ENCODE results near the gene COL15A1.

Gene COL15A1

DNA sequence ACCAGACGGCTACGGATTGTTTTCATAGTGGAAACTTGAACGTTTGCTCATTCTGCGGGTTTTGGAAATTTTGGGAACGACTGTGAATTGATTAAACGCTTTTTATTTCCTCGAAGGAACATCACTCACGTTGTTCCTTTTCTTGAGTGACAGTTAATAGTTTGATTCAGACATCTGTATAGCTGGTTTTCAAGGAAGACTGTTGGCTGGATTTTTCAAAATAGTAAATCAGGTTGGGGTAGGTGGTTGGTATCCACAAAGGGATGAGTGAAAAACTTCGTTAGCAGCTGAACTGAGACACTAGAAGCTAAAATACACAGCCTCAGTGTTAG, 162.3 kb downstream of the COL15A1 start:
- TF ChIP-seq FOXP2 (optimal IDR thresholded peaks at IDR 0.05; ENCODE audit: borderline replicate concordance, extremely low read depth, extremely low read length, insufficient read depth) (no peak), TAF1 (IDR thresholded peaks at IDR 0.05; ENCODE audit: borderline replicate concordance, insufficient read depth, low read length) (no peak), SIN3A (IDR thresholded peaks at IDR 0.05; ENCODE audit: borderline replicate concordance, insufficient read depth, low read length) (no peak), POLR2AphosphoS5 (IDR thresholded peaks at IDR 0.05; ENCODE audit: low read depth, low read length) (no peak)
- TF ChIP-seq, protein P1, sequence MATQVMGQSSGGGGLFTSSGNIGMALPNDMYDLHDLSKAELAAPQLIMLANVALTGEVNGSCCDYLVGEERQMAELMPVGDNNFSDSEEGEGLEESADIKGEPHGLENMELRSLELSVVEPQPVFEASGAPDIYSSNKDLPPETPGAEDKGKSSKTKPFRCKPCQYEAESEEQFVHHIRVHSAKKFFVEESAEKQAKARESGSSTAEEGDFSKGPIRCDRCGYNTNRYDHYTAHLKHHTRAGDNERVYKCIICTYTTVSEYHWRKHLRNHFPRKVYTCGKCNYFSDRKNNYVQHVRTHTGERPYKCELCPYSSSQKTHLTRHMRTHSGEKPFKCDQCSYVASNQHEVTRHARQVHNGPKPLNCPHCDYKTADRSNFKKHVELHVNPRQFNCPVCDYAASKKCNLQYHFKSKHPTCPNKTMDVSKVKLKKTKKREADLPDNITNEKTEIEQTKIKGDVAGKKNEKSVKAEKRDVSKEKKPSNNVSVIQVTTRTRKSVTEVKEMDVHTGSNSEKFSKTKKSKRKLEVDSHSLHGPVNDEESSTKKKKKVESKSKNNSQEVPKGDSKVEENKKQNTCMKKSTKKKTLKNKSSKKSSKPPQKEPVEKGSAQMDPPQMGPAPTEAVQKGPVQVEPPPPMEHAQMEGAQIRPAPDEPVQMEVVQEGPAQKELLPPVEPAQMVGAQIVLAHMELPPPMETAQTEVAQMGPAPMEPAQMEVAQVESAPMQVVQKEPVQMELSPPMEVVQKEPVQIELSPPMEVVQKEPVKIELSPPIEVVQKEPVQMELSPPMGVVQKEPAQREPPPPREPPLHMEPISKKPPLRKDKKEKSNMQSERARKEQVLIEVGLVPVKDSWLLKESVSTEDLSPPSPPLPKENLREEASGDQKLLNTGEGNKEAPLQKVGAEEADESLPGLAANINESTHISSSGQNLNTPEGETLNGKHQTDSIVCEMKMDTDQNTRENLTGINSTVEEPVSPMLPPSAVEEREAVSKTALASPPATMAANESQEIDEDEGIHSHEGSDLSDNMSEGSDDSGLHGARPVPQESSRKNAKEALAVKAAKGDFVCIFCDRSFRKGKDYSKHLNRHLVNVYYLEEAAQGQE (IDR thresholded peaks at IDR 0.05; ENCODE audit: insufficient read depth in 1 of 2, low read depth in 2 of 2, low read length in 2 of 2), result no peak

DNA sequence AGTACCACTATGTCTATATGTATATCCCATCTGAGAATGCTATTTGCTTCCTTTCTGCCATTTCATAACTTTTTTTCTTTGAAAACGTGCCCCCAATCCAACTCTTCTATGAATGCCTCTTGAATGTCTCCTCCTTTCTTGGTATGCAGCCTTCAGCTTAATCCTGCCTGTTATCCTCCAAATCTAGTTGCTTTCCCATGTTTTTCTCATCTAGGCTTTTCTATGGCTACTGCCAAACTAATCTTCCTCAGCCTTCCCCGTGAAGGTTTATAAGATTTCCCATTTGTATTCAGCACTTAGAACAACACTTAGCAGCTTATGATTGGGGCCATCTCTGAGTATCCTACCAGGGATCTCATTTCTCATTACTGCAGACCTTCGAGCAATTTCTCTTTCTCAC, 163.7 kb downstream of the COL15A1 start:
- TF ChIP-seq POLR2AphosphoS5 (IDR thresholded peaks at IDR 0.05; ENCODE audit: low read depth, low read length), result no peak

GRCh38 chr9:99108131-99108530, 164.4 kb downstream of the COL15A1 start:
- TF ChIP-seq SIN3A (IDR thresholded peaks at IDR 0.05; ENCODE audit: borderline replicate concordance, insufficient read depth, low read length) (no peak), TAF1 (IDR thresholded peaks at IDR 0.05; ENCODE audit: borderline replicate concordance, insufficient read depth, low read length) (no peak), POLR2AphosphoS5 (IDR thresholded peaks at IDR 0.05; ENCODE audit: low read depth, low read length) (no peak), FOXP2 (optimal IDR thresholded peaks at IDR 0.05; ENCODE audit: borderline replicate concordance, extremely low read depth, extremely low read length, insufficient read depth) (no peak)
- TF ChIP-seq, protein P1 (IDR thresholded peaks at IDR 0.05; ENCODE audit: insufficient read depth in 1 of 2, low read depth in 2 of 2, low read length in 2 of 2), result no peak

GRCh38 chr9:99109522-99109921, 165.8 kb downstream of the COL15A1 start:
- no peak for TF ChIP-seq POLR2AphosphoS5 (IDR thresholded peaks at IDR 0.05; ENCODE audit: low read depth, low read length)
- no peak for TF ChIP-seq FOXP2 (optimal IDR thresholded peaks at IDR 0.05; ENCODE audit: borderline replicate concordance, extremely low read depth, extremely low read length, insufficient read depth)
- TF ChIP-seq TAF1 (IDR thresholded peaks at IDR 0.05; ENCODE audit: borderline replicate concordance, insufficient read depth, low read length), result no peak
- TF ChIP-seq SIN3A (IDR thresholded peaks at IDR 0.05; ENCODE audit: borderline replicate concordance, insufficient read depth, low read length), result no peak
- TF ChIP-seq, protein P1 (IDR thresholded peaks at IDR 0.05; ENCODE audit: insufficient read depth in 1 of 2, low read depth in 2 of 2, low read length in 2 of 2), result no peak

DNA sequence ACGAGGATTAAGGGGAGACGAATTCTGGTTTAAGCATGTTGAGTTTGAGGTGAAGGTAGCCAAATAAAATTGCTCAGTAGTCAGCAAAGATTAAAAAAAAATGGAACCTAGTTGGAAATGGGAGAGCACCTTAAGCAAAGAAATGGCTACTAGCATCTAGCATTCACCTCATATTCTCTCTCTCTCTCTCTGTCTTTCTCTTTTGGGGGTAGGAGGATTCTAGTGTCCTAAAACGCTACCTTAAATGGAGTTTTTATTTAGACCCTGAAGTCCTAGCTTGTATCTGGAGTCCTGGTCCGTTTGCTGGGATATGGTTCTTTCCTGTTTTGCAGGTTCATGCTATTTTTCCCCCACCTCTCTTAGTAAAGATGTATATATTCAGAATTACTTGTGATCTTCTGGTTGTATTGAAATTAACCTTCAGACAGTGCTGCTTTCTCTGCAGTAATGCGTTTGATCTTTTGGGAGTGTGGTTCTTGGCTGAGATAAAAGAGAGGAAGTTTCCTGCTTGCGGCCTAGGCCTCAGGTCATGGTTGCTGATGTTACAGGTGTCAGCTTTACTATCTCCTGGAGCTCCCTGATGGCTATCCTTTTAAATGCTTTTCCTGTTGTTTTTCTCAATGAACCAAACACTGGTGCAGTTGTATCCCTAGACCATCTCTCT, 169.2 kb downstream of the COL15A1 start:
- TF ChIP-seq TAF1 (IDR thresholded peaks at IDR 0.05; ENCODE audit: borderline replicate concordance, insufficient read depth, low read length) (no peak), SIN3A (IDR thresholded peaks at IDR 0.05; ENCODE audit: borderline replicate concordance, insufficient read depth, low read length) (no peak), POLR2AphosphoS5 (IDR thresholded peaks at IDR 0.05; ENCODE audit: low read depth, low read length) (no peak), FOXP2 (optimal IDR thresholded peaks at IDR 0.05; ENCODE audit: borderline replicate concordance, extremely low read depth, extremely low read length, insufficient read depth) (no peak)
- TF ChIP-seq, protein P1 (IDR thresholded peaks at IDR 0.05; ENCODE audit: insufficient read depth in 1 of 2, low read depth in 2 of 2, low read length in 2 of 2), result no peak
